ENCODE measurements around the gene C12orf75.
"Not testable (repeated sequence)": the region's sequence is repeated elsewhere in the genome, so short reads cannot be mapped to it uniquely, and the experiment has no call there.

C12orf75 gene

GRCh38 chr12:105382771-105383622 lies 52.5 kb downstream of the C12orf75 start:
- peak; percentile 43 to 44 for DNase-seq

GRCh38 chr12:105384220-105384619 lies 53.7 kb downstream of the C12orf75 start:
- DNase-seq: no peak

GRCh38 chr12:105384916-105385535 lies 54.5 kb downstream of the C12orf75 start:
- DNase-seq: no peak

GRCh38 chr12:105386431-105386830 lies 55.9 kb downstream of the C12orf75 start:
- DNase-seq: no peak

- DNase-seq: no peak
Measured at GRCh38 chr12:105391231-105391630, 60.7 kb downstream of the C12orf75 start.

- DNase-seq: no peak
Measured at GRCh38 chr12:105393587-105393986, 63.1 kb downstream of the C12orf75 start.

- DNase-seq: no peak
Measured at GRCh38 chr12:105396024-105396423, 65.5 kb downstream of the C12orf75 start.

- DNase-seq: no peak
Measured at GRCh38 chr12:105396983-105397382, 66.5 kb downstream of the C12orf75 start.

- no peak for DNase-seq
Measured at GRCh38 chr12:105398930-105399329, 68.4 kb downstream of the C12orf75 start.

- DNase-seq: no peak
Measured at GRCh38 chr12:105399428-105400081, 69.1 kb downstream of the C12orf75 start.

GRCh38 chr12:105400227-105400626 lies 69.7 kb downstream of the C12orf75 start:
- DNase-seq: no peak

GRCh38 chr12:105401198-105401597 lies 70.7 kb downstream of the C12orf75 start:
- no peak for DNase-seq

- no peak for DNase-seq
Measured at GRCh38 chr12:105402366-105402765, 71.9 kb downstream of the C12orf75 start.

- DNase-seq: no peak
Measured at GRCh38 chr12:105403095-105403494, 72.6 kb downstream of the C12orf75 start.

GRCh38 chr12:105404134-105404533 lies 73.6 kb downstream of the C12orf75 start:
- not testable (repeated sequence) for DNase-seq

- no peak for DNase-seq
Measured at GRCh38 chr12:105406497-105406896, 76.0 kb downstream of the C12orf75 start.

- no peak for DNase-seq
Measured at GRCh38 chr12:105409279-105409678, 78.8 kb downstream of the C12orf75 start.

- peak; percentile 72 to 79 for DNase-seq
Measured at GRCh38 chr12:105409801-105410471, 79.4 kb downstream of the C12orf75 start.

- DNase-seq: no peak
Measured at GRCh38 chr12:105413911-105414487, 83.5 kb downstream of the C12orf75 start.

- DNase-seq: no peak
Measured at GRCh38 chr12:105417732-105418131, 87.2 kb downstream of the C12orf75 start.

GRCh38 chr12:105418229-105418628 lies 87.7 kb downstream of the C12orf75 start:
- no peak for DNase-seq

GRCh38 chr12:105418821-105419291 lies 88.4 kb downstream of the C12orf75 start:
- no peak for DNase-seq

- no peak for DNase-seq
Measured at GRCh38 chr12:105419606-105420005, 89.1 kb downstream of the C12orf75 start.
